NB4 (cell line): ENCODE results near the gene RIOK2.
A peak's percentile ranks its signal among the peaks of the same experiment; 100 is the strongest.

Experiments
- MYC ChIP-seq: IDR thresholded peaks from 2 replicates; pipeline ENCODE4 v1.6.1; 2011; ENCODE audit warnings: low read depth, low read length
- POLR2A ChIP-seq: IDR thresholded peaks from 2 replicates; pipeline ENCODE4 v1.6.1; 2011; ENCODE audit warnings: mild to moderate bottlenecking; ENCODE audit not compliant: insufficient read length; ENCODE audit errors: extremely low read depth
- TF ChIP-seq, protein P1 (sequence below): IDR thresholded peaks from one replicate; pipeline ENCODE4 v1.5.1; 2012; ENCODE audit warnings: low read depth, low read length
- TF ChIP-seq, protein P2 (sequence below): IDR thresholded peaks from 2 replicates; pipeline ENCODE4 v1.6.1; 2011; ENCODE audit warnings: low read depth, low read length

DNA sequence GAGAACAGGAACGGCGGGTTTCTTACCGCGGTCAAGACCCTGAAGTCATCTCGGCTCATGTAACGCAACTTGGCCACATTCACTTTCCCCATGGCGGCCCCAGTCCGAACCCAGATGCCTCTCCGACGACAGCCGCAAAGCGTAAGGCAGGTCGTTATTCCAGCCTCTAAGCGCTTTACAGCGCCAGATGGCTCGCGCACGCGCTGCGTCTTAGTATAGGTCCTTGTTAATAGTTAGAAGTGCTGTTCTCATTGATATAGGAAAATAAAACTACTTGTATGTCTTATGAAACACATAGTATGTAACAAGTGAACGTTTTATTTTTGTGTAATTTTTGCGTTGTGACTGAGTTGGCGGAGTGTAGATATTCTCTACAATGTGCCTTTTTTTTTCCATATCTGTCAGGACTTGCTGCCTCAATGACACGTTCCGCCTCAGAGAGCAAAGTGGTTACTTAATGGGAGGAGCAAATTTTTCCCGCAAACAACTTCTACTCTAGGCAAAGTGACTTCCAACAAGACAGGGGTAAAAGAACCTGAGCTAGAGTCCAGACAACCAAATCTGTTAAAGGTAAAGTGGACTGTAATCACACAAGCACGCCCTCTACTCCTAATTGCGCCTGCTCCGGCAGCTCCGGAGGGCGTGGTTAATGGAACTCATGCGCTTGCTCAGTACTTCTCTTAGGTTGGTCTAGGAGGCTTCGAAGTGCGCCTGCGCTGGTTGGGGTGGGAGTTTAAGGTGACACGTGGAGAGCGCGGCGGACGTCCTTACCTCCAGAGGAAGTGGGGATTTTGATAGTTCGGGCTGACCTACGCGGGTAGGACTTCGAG, at the start of gene RIOK2:
- TF ChIP-seq, protein P1, sequence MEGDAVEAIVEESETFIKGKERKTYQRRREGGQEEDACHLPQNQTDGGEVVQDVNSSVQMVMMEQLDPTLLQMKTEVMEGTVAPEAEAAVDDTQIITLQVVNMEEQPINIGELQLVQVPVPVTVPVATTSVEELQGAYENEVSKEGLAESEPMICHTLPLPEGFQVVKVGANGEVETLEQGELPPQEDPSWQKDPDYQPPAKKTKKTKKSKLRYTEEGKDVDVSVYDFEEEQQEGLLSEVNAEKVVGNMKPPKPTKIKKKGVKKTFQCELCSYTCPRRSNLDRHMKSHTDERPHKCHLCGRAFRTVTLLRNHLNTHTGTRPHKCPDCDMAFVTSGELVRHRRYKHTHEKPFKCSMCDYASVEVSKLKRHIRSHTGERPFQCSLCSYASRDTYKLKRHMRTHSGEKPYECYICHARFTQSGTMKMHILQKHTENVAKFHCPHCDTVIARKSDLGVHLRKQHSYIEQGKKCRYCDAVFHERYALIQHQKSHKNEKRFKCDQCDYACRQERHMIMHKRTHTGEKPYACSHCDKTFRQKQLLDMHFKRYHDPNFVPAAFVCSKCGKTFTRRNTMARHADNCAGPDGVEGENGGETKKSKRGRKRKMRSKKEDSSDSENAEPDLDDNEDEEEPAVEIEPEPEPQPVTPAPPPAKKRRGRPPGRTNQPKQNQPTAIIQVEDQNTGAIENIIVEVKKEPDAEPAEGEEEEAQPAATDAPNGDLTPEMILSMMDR, result no peak
- TF ChIP-seq, protein P2, sequence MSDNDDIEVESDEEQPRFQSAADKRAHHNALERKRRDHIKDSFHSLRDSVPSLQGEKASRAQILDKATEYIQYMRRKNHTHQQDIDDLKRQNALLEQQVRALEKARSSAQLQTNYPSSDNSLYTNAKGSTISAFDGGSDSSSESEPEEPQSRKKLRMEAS, result peak; percentile 96
- peak; percentile 81 for TF ChIP-seq POLR2A
- TF ChIP-seq MYC, result peak; percentile 79
